ENCODE results near the gene FZD7. TPM values are rescaled to one million over a fixed set of nuclear protein-coding genes. Genes with fewer than 3 reads are reported as not detected.

Gene FZD7
- total and polyA plus RNA-seq, 8 donors = 11.1 to 43.1 (median 38.0) TPM

DNA sequence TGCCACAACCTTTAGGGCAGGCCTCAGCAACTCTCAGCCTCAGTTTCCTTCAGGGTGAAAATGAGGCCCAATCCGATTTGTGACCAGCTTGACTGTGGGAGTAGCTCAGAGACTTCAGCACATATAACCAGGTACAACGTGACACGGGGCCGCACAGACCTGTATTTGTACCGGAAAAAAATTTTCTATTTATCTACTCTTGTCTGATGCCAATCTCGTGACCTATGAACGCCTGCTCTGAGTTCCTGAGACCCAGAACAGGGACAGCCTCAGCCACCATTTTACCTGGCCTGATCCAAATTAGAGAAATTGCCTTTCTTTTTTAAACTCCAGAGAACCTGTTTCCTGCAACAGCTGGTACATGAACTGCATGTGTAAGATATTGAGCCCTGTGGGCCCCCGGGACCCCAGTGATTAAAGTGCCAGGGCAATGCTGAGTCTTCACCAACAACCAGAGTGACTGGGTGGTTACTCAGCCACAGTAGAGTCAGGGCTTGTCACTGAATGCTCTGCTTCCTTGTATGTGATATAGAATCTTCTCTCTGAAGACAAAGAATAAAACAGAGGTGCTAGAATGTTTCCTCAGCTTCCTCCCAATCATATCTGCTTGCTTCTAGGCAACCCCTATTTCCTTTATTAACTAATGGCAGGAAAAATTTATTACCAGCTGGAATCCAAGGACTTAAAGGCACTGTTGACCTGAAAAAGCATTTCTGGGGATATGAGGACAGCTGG is 47.8 kb upstream of the FZD7 start:
- ATAC-seq = no peak
- intact Hi-C loops (cut with DNase I) = no loop called here

DNA sequence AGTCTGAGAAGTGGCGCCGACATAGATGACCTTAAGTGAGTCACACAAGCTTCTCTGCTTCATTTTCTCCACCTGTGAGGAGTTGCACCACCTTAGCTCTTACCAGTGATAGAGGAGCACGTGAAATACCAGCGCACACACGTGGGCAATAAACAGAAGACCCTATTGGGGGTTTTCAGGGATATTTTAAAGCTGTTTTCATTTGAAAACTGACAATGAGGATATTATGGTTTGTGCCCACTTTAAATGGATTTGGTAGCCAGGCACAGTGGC is 47.3 kb upstream of the FZD7 start:
- DNase-seq (no peak), ATAC-seq (no peak)
- no peaks in the 10 kb centered on the region for H3K36me3 ChIP-seq
- TF ChIP-seq, protein P1, sequence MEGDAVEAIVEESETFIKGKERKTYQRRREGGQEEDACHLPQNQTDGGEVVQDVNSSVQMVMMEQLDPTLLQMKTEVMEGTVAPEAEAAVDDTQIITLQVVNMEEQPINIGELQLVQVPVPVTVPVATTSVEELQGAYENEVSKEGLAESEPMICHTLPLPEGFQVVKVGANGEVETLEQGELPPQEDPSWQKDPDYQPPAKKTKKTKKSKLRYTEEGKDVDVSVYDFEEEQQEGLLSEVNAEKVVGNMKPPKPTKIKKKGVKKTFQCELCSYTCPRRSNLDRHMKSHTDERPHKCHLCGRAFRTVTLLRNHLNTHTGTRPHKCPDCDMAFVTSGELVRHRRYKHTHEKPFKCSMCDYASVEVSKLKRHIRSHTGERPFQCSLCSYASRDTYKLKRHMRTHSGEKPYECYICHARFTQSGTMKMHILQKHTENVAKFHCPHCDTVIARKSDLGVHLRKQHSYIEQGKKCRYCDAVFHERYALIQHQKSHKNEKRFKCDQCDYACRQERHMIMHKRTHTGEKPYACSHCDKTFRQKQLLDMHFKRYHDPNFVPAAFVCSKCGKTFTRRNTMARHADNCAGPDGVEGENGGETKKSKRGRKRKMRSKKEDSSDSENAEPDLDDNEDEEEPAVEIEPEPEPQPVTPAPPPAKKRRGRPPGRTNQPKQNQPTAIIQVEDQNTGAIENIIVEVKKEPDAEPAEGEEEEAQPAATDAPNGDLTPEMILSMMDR (IDR thresholded peaks at IDR 0.05) = no peak
- H3K27ac ChIP-seq = no peak overlapping the region
- H3K27me3 ChIP-seq = no peaks in the 10 kb centered on the region
- no peaks in the 10 kb centered on the region for H3K9me3 ChIP-seq
- no peak overlapping the region for H3K4me3 ChIP-seq
- no peaks in the 10 kb centered on the region for H3K4me1 ChIP-seq
- intact Hi-C loops (cut with DNase I) = no loop called here

More for the DNA sequence above, 47.8 kb upstream of the FZD7 start:
- no peak for DNase-seq
- no peak overlapping the region for H3K4me3 ChIP-seq
- no peaks in the 10 kb centered on the region for H3K36me3 ChIP-seq
- H3K4me1 ChIP-seq = no peaks in the 10 kb centered on the region
- H3K9me3 ChIP-seq = no peaks in the 10 kb centered on the region
- TF ChIP-seq, protein P1 (IDR thresholded peaks at IDR 0.05) = no peak
- H3K27me3 ChIP-seq = no peaks in the 10 kb centered on the region
- no peak overlapping the region for H3K27ac ChIP-seq

DNA sequence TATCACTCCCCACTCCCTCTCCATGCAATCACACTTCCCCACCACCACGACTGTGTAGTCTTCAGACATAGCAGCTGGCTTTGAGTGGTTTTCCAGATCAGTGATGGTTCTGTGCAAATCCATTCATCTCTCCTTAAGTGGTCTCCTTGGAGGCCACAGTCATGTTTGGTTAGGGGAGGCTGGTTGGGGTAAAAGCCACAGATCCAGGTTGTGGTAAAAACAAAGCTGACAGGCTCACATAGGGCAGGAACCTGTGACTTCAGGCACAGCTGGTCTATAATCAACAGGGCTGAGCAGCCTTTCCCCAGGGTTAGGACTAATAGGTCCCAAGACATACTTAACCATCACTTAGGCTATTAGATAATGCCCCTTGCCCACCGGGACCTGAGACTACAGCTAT is 46.2 kb upstream of the FZD7 start:
- intact Hi-C loops (cut with DNase I) = no loop called here

DNA sequence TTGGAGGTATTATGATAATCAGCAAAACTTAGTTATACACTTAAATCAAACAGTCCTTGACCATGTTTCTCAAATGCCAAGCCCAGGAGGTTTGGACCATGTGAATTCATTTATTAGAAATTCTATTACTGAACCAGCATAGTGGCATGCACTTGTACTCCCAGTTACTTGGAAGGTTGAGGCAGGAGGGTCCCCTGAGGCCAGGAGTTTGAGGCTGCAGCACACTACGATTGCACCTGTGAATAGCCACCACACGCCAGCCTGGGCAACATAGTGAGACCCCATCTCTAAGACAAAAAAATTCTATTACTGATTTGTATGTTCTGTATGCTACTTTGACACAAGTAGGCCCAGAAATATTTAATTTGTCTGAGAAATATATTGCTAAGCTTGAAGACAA is 43.6 kb upstream of the FZD7 start:
- Histone ChIP-seq H3K36me3 (no peaks in the 10 kb centered on the region), H3K4me1 (no peaks in the 10 kb centered on the region), H3K27ac (no peak overlapping the region), H3K4me3 (no peak overlapping the region), H3K27me3 (no peaks in the 10 kb centered on the region), H3K9me3 (no peaks in the 10 kb centered on the region)
- intact Hi-C loops (cut with DNase I) = no loop called here
- TF ChIP-seq, protein P1 (IDR thresholded peaks at IDR 0.05) = no peak
- ATAC-seq = no peak
- DNase-seq = no peak

More for the DNA sequence above, 46.2 kb upstream of the FZD7 start:
- TF ChIP-seq, protein P1 (IDR thresholded peaks at IDR 0.05) = no peak
- ATAC-seq (no peak), DNase-seq (no peak)
- Histone ChIP-seq H3K9me3 (no peaks in the 10 kb centered on the region), H3K4me1 (no peaks in the 10 kb centered on the region), H3K27ac (no peak overlapping the region), H3K27me3 (no peaks in the 10 kb centered on the region), H3K4me3 (no peak overlapping the region), H3K36me3 (no peaks in the 10 kb centered on the region)

DNA sequence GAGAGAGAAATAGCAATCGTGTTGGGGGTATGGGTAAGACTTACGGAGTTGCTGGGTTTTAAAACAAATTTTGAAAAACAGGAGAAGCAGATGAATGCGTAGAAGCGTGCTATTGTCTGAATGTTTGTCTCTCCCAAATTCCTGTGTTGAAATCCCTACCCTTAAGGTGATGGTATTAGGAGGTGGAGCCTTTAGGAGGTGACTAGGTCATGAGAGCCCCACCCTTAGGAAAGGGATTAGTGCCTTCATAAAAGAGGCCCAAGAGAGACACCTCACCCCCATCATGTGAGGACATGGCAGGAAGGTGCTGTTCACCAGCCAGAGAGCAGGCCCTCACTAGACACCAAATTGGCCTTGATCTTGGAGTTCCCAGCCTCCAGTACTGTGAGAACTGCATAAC is 40.7 kb upstream of the FZD7 start:
- H3K4me3 ChIP-seq = no peak overlapping the region
- H3K27me3 ChIP-seq = no peaks in the 10 kb centered on the region
- H3K4me1 ChIP-seq = no peaks in the 10 kb centered on the region
- DNase-seq (no peak), ATAC-seq (no peak)
- H3K27ac ChIP-seq = no peak overlapping the region
- H3K9me3 ChIP-seq = no peaks in the 10 kb centered on the region
- TF ChIP-seq, protein P1 (IDR thresholded peaks at IDR 0.05) = no peak
- intact Hi-C loops (cut with DNase I) = no loop called here
- H3K36me3 ChIP-seq = no peaks in the 10 kb centered on the region
